GM18526 (cell line): ENCODE results near the gene ADGRG1.

ENCODE experiments used
- POLR2A ChIP-seq: IDR thresholded peaks from 3 replicates; pipeline ENCODE4 v1.6.1; 2011; ENCODE audit not compliant: insufficient read length; ENCODE audit errors: extremely low read depth

The ADGRG1 gene

GRCh38 chr16:57628008-57628781 is at the start of gene ADGRG1:
Gene ADGRG1 (plus strand): TSS chr16:57628630. CDS start chr16:57650288, 21,658 bp downstream.
- TF ChIP-seq POLR2A = no peak

- no peak for TF ChIP-seq POLR2A
Measured at GRCh38 chr16:57579361-57579665, 49.1 kb upstream of the ADGRG1 start.

GRCh38 chr16:57585051-57585687 is 43.3 kb upstream of the ADGRG1 start:
- no peak for TF ChIP-seq POLR2A

- no peak for TF ChIP-seq POLR2A
Measured at GRCh38 chr16:57588831-57589230, 39.6 kb upstream of the ADGRG1 start.

- no peak for TF ChIP-seq POLR2A
Measured at GRCh38 chr16:57589374-57589773, 39.1 kb upstream of the ADGRG1 start.

- TF ChIP-seq POLR2A = no peak
Measured at GRCh38 chr16:57590654-57591085, 37.8 kb upstream of the ADGRG1 start.

- TF ChIP-seq POLR2A = no peak
Measured at GRCh38 chr16:57591086-57591869, 37.2 kb upstream of the ADGRG1 start.

GRCh38 chr16:57591870-57592485 is 36.5 kb upstream of the ADGRG1 start:
- no peak for TF ChIP-seq POLR2A

GRCh38 chr16:57592591-57593003 is 35.8 kb upstream of the ADGRG1 start:
- no peak for TF ChIP-seq POLR2A

GRCh38 chr16:57593021-57593420 is 35.4 kb upstream of the ADGRG1 start:
- no peak for TF ChIP-seq POLR2A

GRCh38 chr16:57593990-57594389 is 34.4 kb upstream of the ADGRG1 start:
- TF ChIP-seq POLR2A = no peak

GRCh38 chr16:57594531-57595031 is 33.8 kb upstream of the ADGRG1 start:
- TF ChIP-seq POLR2A = no peak

GRCh38 chr16:57598437-57598836 is 30.0 kb upstream of the ADGRG1 start:
- TF ChIP-seq POLR2A = no peak

GRCh38 chr16:57600048-57600835 is 28.2 kb upstream of the ADGRG1 start:
- no peak for TF ChIP-seq POLR2A
